DMS53 treated with DMSO at 0.1 percent for 48 hours (cell line): Measurements from ENCODE around the gene WNK2.
"Not testable (repeated sequence)": the region's sequence is repeated elsewhere in the genome, so short reads cannot be mapped to it uniquely, and the experiment has no call there.

Experiments
- DNase-seq: peaks from one replicate; lab custom pipeline; 2025; ENCODE audit not compliant: unreplicated experiment; lab: John Stamatoyannopoulos, UW

The WNK2 gene

GRCh38 chr9:93235300-93235960 lies 51.5 kb downstream of the WNK2 start:
- DNase-seq, result no peak

GRCh38 chr9:93236541-93237206 lies 52.7 kb downstream of the WNK2 start:
- no peak for DNase-seq

GRCh38 chr9:93237540-93237939 lies 53.6 kb downstream of the WNK2 start:
- DNase-seq, result no peak

GRCh38 chr9:93238953-93239925 lies 55.3 kb downstream of the WNK2 start:
- no peak for DNase-seq

GRCh38 chr9:93240891-93241334 lies 57.0 kb downstream of the WNK2 start:
- DNase-seq, result no peak

GRCh38 chr9:93243112-93243511 lies 59.2 kb downstream of the WNK2 start:
- no peak for DNase-seq

GRCh38 chr9:93244101-93244500 lies 60.2 kb downstream of the WNK2 start:
- DNase-seq, result no peak

GRCh38 chr9:93244510-93245436 lies 60.8 kb downstream of the WNK2 start:
- DNase-seq, result no peak

- DNase-seq, result no peak
Observed at GRCh38 chr9:93245437-93245970, 61.6 kb downstream of the WNK2 start.

- no peak for DNase-seq
Observed at GRCh38 chr9:93246111-93246510, 62.2 kb downstream of the WNK2 start.

- DNase-seq, result no peak
Observed at GRCh38 chr9:93246526-93246925, 62.6 kb downstream of the WNK2 start.

GRCh38 chr9:93247099-93247865 lies 63.3 kb downstream of the WNK2 start:
- DNase-seq, result no peak

GRCh38 chr9:93247892-93248291 lies 64.0 kb downstream of the WNK2 start:
- DNase-seq, result no peak

- no peak for DNase-seq
Observed at GRCh38 chr9:93248386-93249040, 64.6 kb downstream of the WNK2 start.

GRCh38 chr9:93250185-93250584 lies 66.2 kb downstream of the WNK2 start:
- no peak for DNase-seq

GRCh38 chr9:93251309-93251708 lies 67.4 kb downstream of the WNK2 start:
- DNase-seq, result not testable (repeated sequence)

GRCh38 chr9:93252116-93252780 lies 68.3 kb downstream of the WNK2 start:
- DNase-seq, result no peak

- no peak for DNase-seq
Observed at GRCh38 chr9:93252781-93253530, 69.0 kb downstream of the WNK2 start.
